ENCODE data around the gene ZC3HAV1. TPM values are rescaled to one million over a fixed set of nuclear protein-coding genes. Genes with fewer than 3 reads are reported as not detected.

The ZC3HAV1 gene
- polyA plus RNA-seq, 1 donor (not counting 4 experiments of a cell fraction or from before 2014, with no cell fraction given), result 31.7 TPM

GRCh38 chr7:139054101-139054500 is 55.4 kb downstream of the ZC3HAV1 start:
- dilution Hi-C loops (cut with MboI; ENCODE audit: extremely low pct_ligation_motif_present, low sequenced_read_pairs), result no loop called here
- H3K27me3 ChIP-seq (ENCODE audit: control insufficient read depth, extremely low read depth, insufficient read depth, low read length), result no peaks in the 10 kb centered on the region
- H3K4me1 ChIP-seq (ENCODE audit: control insufficient read depth, extremely low read depth, insufficient read depth, low read length), result no peaks in the 10 kb centered on the region
- no peak overlapping the region for H3K9ac ChIP-seq (ENCODE audit: control insufficient read depth, extremely low read depth, insufficient read depth, low read length)
- H3K9me1 ChIP-seq (ENCODE audit: control insufficient read depth, extremely low read depth, insufficient read depth, low read length), result no peaks in the 10 kb centered on the region
- H3K79me2 ChIP-seq (ENCODE audit: control insufficient read depth, insufficient read depth, low read length), result no peaks in the 10 kb centered on the region
- no peak for FAIRE-seq
- no peak overlapping the region for H3K4me3 ChIP-seq (ENCODE audit: control insufficient read depth in 2 of 3, extremely low read depth in 1 of 3, insufficient read depth in 2 of 3, low read depth in 1 of 3, low read length in 3 of 3)
- DNase-seq (ENCODE audit: low read depth, low spot score), result no peak
- TF ChIP-seq EZH2 (IDR thresholded peaks at IDR 0.05; ENCODE audit: low read length), result no peak
- TF ChIP-seq CTCF (optimal IDR thresholded peaks at IDR 0.05 in 1 of 3, IDR thresholded peaks at IDR 0.05 in 1 of 3, conservative IDR thresholded peaks at IDR 0.05 in 1 of 3; ENCODE audit: extremely low read depth in 1 of 3, insufficient read depth in 2 of 3, low read length in 3 of 3), result no peak
- H3K4me2 ChIP-seq (ENCODE audit: control insufficient read depth, extremely low read depth, insufficient read depth, low read depth, low read length), result no peak overlapping the region
- no peaks in the 10 kb centered on the region for H4K20me1 ChIP-seq (ENCODE audit: control insufficient read depth, extremely low read depth, insufficient read depth, low read length)
- H3K9me3 ChIP-seq (ENCODE audit: control insufficient read depth, low read depth, low read length), result no peaks in the 10 kb centered on the region
- H2AFZ ChIP-seq (ENCODE audit: control insufficient read depth, low read length), result no peak overlapping the region
- no peak overlapping the region for H3K27ac ChIP-seq (ENCODE audit: control insufficient read depth, insufficient read depth, low read length)
- H3K36me3 ChIP-seq (ENCODE audit: control insufficient read depth in 2 of 2, extremely low read depth in 1 of 2, insufficient read depth in 2 of 2, low read length in 2 of 2), result peaks cover 10 to 22% of the 10 kb centered on the region in 2 experiments

- DNase-seq (ENCODE audit: low read depth, low spot score) (no peak), FAIRE-seq (no peak)
- no peak overlapping the region for H2AFZ ChIP-seq (ENCODE audit: control insufficient read depth, low read length)
- peaks cover 13 to 23% of the 10 kb centered on the region in 2 experiments for H3K36me3 ChIP-seq (ENCODE audit: control insufficient read depth in 2 of 2, extremely low read depth in 1 of 2, insufficient read depth in 2 of 2, low read length in 2 of 2)
- TF ChIP-seq CTCF (optimal IDR thresholded peaks at IDR 0.05 in 1 of 3, IDR thresholded peaks at IDR 0.05 in 1 of 3, conservative IDR thresholded peaks at IDR 0.05 in 1 of 3; ENCODE audit: extremely low read depth in 1 of 3, insufficient read depth in 2 of 3, low read length in 3 of 3) (no peak), EZH2 (IDR thresholded peaks at IDR 0.05; ENCODE audit: low read length) (no peak)
- no peaks in the 10 kb centered on the region for H3K27me3 ChIP-seq (ENCODE audit: control insufficient read depth, extremely low read depth, insufficient read depth, low read length)
- no peaks in the 10 kb centered on the region for H3K9me3 ChIP-seq (ENCODE audit: control insufficient read depth, low read depth, low read length)
- H4K20me1 ChIP-seq (ENCODE audit: control insufficient read depth, extremely low read depth, insufficient read depth, low read length), result no peaks in the 10 kb centered on the region
- no peak overlapping the region for H3K4me3 ChIP-seq (ENCODE audit: control insufficient read depth in 2 of 3, extremely low read depth in 1 of 3, insufficient read depth in 2 of 3, low read depth in 1 of 3, low read length in 3 of 3)
- no peaks in the 10 kb centered on the region for H3K9me1 ChIP-seq (ENCODE audit: control insufficient read depth, extremely low read depth, insufficient read depth, low read length)
- no peak overlapping the region for H3K27ac ChIP-seq (ENCODE audit: control insufficient read depth, insufficient read depth, low read length)
- no peaks in the 10 kb centered on the region for H3K79me2 ChIP-seq (ENCODE audit: control insufficient read depth, insufficient read depth, low read length)
- no peaks in the 10 kb centered on the region for H3K4me1 ChIP-seq (ENCODE audit: control insufficient read depth, extremely low read depth, insufficient read depth, low read length)
- dilution Hi-C loops (cut with MboI; ENCODE audit: extremely low pct_ligation_motif_present, low sequenced_read_pairs), result no loop called here
- H3K9ac ChIP-seq (ENCODE audit: control insufficient read depth, extremely low read depth, insufficient read depth, low read length), result no peak overlapping the region
- no peak overlapping the region for H3K4me2 ChIP-seq (ENCODE audit: control insufficient read depth, extremely low read depth, insufficient read depth, low read depth, low read length)
Measured at GRCh38 chr7:139051655-139052054, 57.9 kb downstream of the ZC3HAV1 start.
